GM23338 (cell line): ENCODE data around the gene CREBL2. TPM values are rescaled to one million over a fixed set of nuclear protein-coding genes. Genes with fewer than 3 reads are reported as not detected.

Experiments
- ATAC-seq: fragments of 200-7000 bp; cut with Tn5 transposase; 3 replicates; pipeline ENCODE4 v1.9.1; 2020
- DNase-seq: peaks from one replicate; pipeline ENCODE4 v3.0.0-alpha.2; 2015; ENCODE audit warnings: low spot score
- H2AFZ ChIP-seq: fragments of 200-600 bp; sonication (generic); 2 replicates; pipeline ENCODE4 v1.8.0; 2016; ENCODE audit warnings: antibody characterized with exemption, mild to moderate bottlenecking, moderate library complexity
- H3F3A ChIP-seq: fragments of 200-600 bp; sonication (generic); replicated peaks from 2 replicates; pipeline ENCODE4 v1.8.0; 2017; ENCODE audit warnings: antibody characterized with exemption, mixed run types, low read depth
- H3K27ac ChIP-seq: fragments of 200-600 bp; sonication (generic); 2 replicates; pipeline ENCODE4 v1.6.1; 2016; ENCODE audit warnings: low read depth
- H3K27me3 ChIP-seq: fragments of 200-600 bp; sonication (generic); 2 replicates; pipeline ENCODE4 v1.8.0; 2016; ENCODE audit warnings: mild to moderate bottlenecking, mixed run types, moderate library complexity; ENCODE audit not compliant: insufficient read depth
- H3K36me3 ChIP-seq: fragments of 200-600 bp; sonication (generic); 2 replicates; pipeline ENCODE4 v1.8.0; 2016; ENCODE audit warnings: mild to moderate bottlenecking; ENCODE audit not compliant: insufficient read depth
- H3K4me1 ChIP-seq: fragments of 200-600 bp; sonication (generic); 2 replicates; pipeline ENCODE4 v1.8.0; 2016; ENCODE audit warnings: mild to moderate bottlenecking, moderate library complexity; ENCODE audit not compliant: insufficient read depth
- H3K4me2 ChIP-seq: fragments of 200-600 bp; sonication (generic); 2 replicates; pipeline ENCODE4 v1.7.1; 2017; ENCODE audit warnings: mixed run types
- H3K4me3 ChIP-seq: fragments of 200-600 bp; sonication (generic); 2 replicates; pipeline ENCODE4 v1.6.1; 2016; ENCODE audit warnings: mixed run types
- H3K79me2 ChIP-seq: fragments of 200-600 bp; sonication (generic); replicated peaks from 2 replicates; pipeline ENCODE4 v1.8.0; 2017; ENCODE audit warnings: mild to moderate bottlenecking; ENCODE audit not compliant: insufficient read depth
- H3K9me2 ChIP-seq: fragments of 200-600 bp; sonication (generic); 2 replicates; pipeline ENCODE4 v1.8.0; 2017; ENCODE audit not compliant: insufficient read depth
- H4K20me1 ChIP-seq: fragments of 200-600 bp; sonication (generic); replicated peaks from 2 replicates; pipeline ENCODE4 v1.8.0; 2017; ENCODE audit warnings: mild to moderate bottlenecking; ENCODE audit not compliant: insufficient read depth
- H3K27ac Mint-ChIP-seq: 2 replicates; pipeline ENCODE4 v1.8.0; 2020; ENCODE audit warnings: inconsistent platforms, mild to moderate bottlenecking, moderate library complexity, mixed read lengths
- H3K27me3 Mint-ChIP-seq: 3 replicates; pipeline ENCODE4 v1.8.0; 2022; ENCODE audit warnings: low read depth, mild to moderate bottlenecking, moderate library complexity, mixed read lengths, inconsistent platforms; ENCODE audit not compliant: insufficient read depth, poor library complexity
- H3K36me3 Mint-ChIP-seq: 3 replicates; pipeline ENCODE4 v1.8.0; 2021; ENCODE audit warnings: low read depth, mild to moderate bottlenecking, inconsistent platforms, moderate library complexity, mixed read lengths
- H3K4me1 Mint-ChIP-seq: 3 replicates; pipeline ENCODE4 v1.8.0; 2020; ENCODE audit warnings: mild to moderate bottlenecking, inconsistent platforms, mixed read lengths
- H3K4me3 Mint-ChIP-seq: 3 replicates; pipeline ENCODE4 v1.8.0; 2021; ENCODE audit warnings: moderate library complexity, mild to moderate bottlenecking, inconsistent platforms, mixed read lengths
- H3K9me3 Mint-ChIP-seq: 3 replicates; pipeline ENCODE4 v1.8.0; 2020; ENCODE audit warnings: moderate library complexity, mild to moderate bottlenecking, inconsistent platforms, mixed read lengths
- CREB1 ChIP-seq: fragments of 250-450 bp; sonication (Bioruptor Pico); IDR thresholded peaks from 2 replicates; pipeline ENCODE4 v1.5.0; 2020; ENCODE audit warnings: low read depth, mild to moderate bottlenecking, moderate library complexity
- CTCF ChIP-seq, 2 experiments: fragments of 200-600 bp in 1 of 2; sonication (generic) in 1 of 2; conservative IDR thresholded peaks; 2 replicates each; pipeline versions ENCODE4 v1.5.1 to v1.6.1; 2016 to 2017; ENCODE audit warnings: antibody characterized with exemption in 2 of 2, low read depth in 2 of 2, mild to moderate bottlenecking in 2 of 2, moderate library complexity in 1 of 2
- ETS1 ChIP-seq: IDR thresholded peaks from 2 replicates; pipeline ENCODE4 v1.6.1; 2016; ENCODE audit warnings: antibody characterized with exemption
- EZH2 ChIP-seq: fragments of 200-600 bp; sonication (generic); IDR thresholded peaks from one replicate; pipeline ENCODE4 v1.8.0; 2017; ENCODE audit warnings: antibody characterized with exemption, mild to moderate bottlenecking, low read depth; ENCODE audit not compliant: unreplicated experiment
- EZH2phosphoT487 ChIP-seq: fragments of 200-600 bp; sonication (generic); IDR thresholded peaks from one replicate; pipeline ENCODE4 v1.8.1; 2018; ENCODE audit warnings: antibody characterized with exemption; ENCODE audit not compliant: unreplicated experiment
- JUNB ChIP-seq: IDR thresholded peaks from one replicate; pipeline ENCODE4 v1.6.1; 2016; ENCODE audit warnings: antibody characterized with exemption; ENCODE audit not compliant: unreplicated experiment
- NANOG ChIP-seq: IDR thresholded peaks from 2 replicates; pipeline ENCODE4 v1.6.1; 2016; ENCODE audit warnings: antibody characterized with exemption, borderline replicate concordance
- POLR2AphosphoS5 ChIP-seq: IDR thresholded peaks from 2 replicates; pipeline ENCODE4 v1.6.1; 2016; ENCODE audit warnings: antibody characterized with exemption, low read depth
- REST ChIP-seq: IDR thresholded peaks from one replicate; pipeline ENCODE4 v1.6.1; 2018; ENCODE audit warnings: antibody characterized with exemption; ENCODE audit not compliant: unreplicated experiment
- STAT1 ChIP-seq: IDR thresholded peaks from one replicate; pipeline ENCODE4 v1.6.1; 2016; ENCODE audit warnings: antibody characterized with exemption; ENCODE audit not compliant: unreplicated experiment
- ZNF114 ChIP-seq: fragments of 250-450 bp; sonication (Bioruptor Pico); IDR thresholded peaks from 2 replicates; pipeline ENCODE4 v1.5.0; 2020; ENCODE audit warnings: mild to moderate bottlenecking, moderate library complexity
- ZNF331 ChIP-seq: fragments of 250-450 bp; sonication (Bioruptor Pico); IDR thresholded peaks from 2 replicates; pipeline ENCODE4 v1.5.0; 2020; ENCODE audit warnings: low read depth, mild to moderate bottlenecking, moderate library complexity
- ZNF462 ChIP-seq: fragments of 250-450 bp; sonication (Bioruptor Pico); IDR thresholded peaks from 2 replicates; pipeline ENCODE4 v1.5.0; 2020; ENCODE audit warnings: mild to moderate bottlenecking, moderate library complexity
- polyA plus RNA-seq: library from polyadenylated mRNA; unstranded; fragments of >200 nt; fragmentation: Nextera tagmentation; extraction: Ambion mirVana; gene quantifications from 2 replicates; pipeline ENCODE4 v1.2.1, GENCODE V29; 2016
- total RNA-seq: library from RNA; depleted of rRNA; stranded (reverse); fragments of >200 nt; shearing (Covaris generic); gene quantifications from 2 replicates; pipeline ENCODE4 v1.2.3, GENCODE V29; 2014

Gene CREBL2
- total and polyA plus RNA-seq, 2 experiments from 2014 or later: 9.0 to 21.6 TPM

GRCh38 chr12:12676605-12677004 lies 64.9 kb downstream of the CREBL2 start:
- H3K4me1 Mint-ChIP-seq: peaks cover 21% of the 10 kb centered on the region
- Histone ChIP-seq H4K20me1 (peaks cover 14% of the 10 kb centered on the region), H2AFZ (no peak overlapping the region), H3K27me3 (peaks cover 65% of the 10 kb centered on the region), H3K36me3 (no peaks in the 10 kb centered on the region), H3K4me3 (no peak overlapping the region), H3K4me2 (no peak overlapping the region; the same call in 1 of the 2 replicates), H3K79me2 (no peaks in the 10 kb centered on the region; the same call in 1 of the 2 replicates), H3K4me1 (peaks cover 12% of the 10 kb centered on the region; the same call in 1 of the 2 replicates), H3K9me2 (no peaks in the 10 kb centered on the region), H3K27ac (no peak overlapping the region), H3F3A (0 out of 2 replicates have a peak, but pooled peaks cover 3% of the 10 kb centered on the region)
- TF ChIP-seq CREB1 (CRISPR knock-in tag) (peak; percentile 35; the same call in 1 of the 2 replicates), REST (no peak), ZNF462 (CRISPR knock-in tag) (peak; percentile 65; the same call in 1 of the 2 replicates), ETS1 (no peak), JUNB (no peak), CTCF (conservative IDR thresholded peaks at IDR 0.05; ENCODE audit: low read depth in 2 of 2) (no peak), NANOG (peak; percentile 81), ZNF114 (CRISPR knock-in tag) (no peak), ZNF331 (CRISPR knock-in tag) (no peak), EZH2 (no peak), EZH2phosphoT487 (no peak), STAT1 (no peak), POLR2AphosphoS5 (no peak)
- no peak overlapping the region for H3K27ac Mint-ChIP-seq
- peak; percentile 74 for ATAC-seq
- peak; percentile 90 for DNase-seq
- peaks cover 64% of the 10 kb centered on the region for H3K27me3 Mint-ChIP-seq
- H3K36me3 Mint-ChIP-seq: peaks cover 11% of the 10 kb centered on the region
- no peaks in the 10 kb centered on the region for H3K9me3 Mint-ChIP-seq
- peak overlapping the region; percentile 24 for H3K4me3 Mint-ChIP-seq
